Lower lobe of right lung (tissue), 2 donors: ENCODE results near the gene SKP1. TPM values are rescaled to one million over a fixed set of nuclear protein-coding genes. Genes with fewer than 3 reads are reported as not detected.
A peak's percentile ranks its signal among the peaks of the same experiment; 100 is the strongest.

Experiments used
- ATAC-seq, 2 donors: fragments of 200-7000 bp; cut with Tn5 transposase; one replicate each; pipeline ENCODE4 v1.9.1; 2020 to 2022; ENCODE audit warnings: mild to moderate bottlenecking in 2 of 2, moderate library complexity in 2 of 2
- DNase-seq: peaks from one replicate; pipeline ENCODE4 v3.0.0-alpha.2; 2020
- H3K27ac ChIP-seq: fragments of 200-600 bp; one replicate; pipeline ENCODE4 v1.8.0; 2022
- H3K27me3 ChIP-seq: fragments of 200-600 bp; one replicate; pipeline ENCODE4 v1.8.0; 2022; ENCODE audit warnings: low read depth
- H3K36me3 ChIP-seq: fragments of 200-600 bp; one replicate; pipeline ENCODE4 v1.8.0; 2022; ENCODE audit warnings: mild to moderate bottlenecking
- H3K4me1 ChIP-seq: fragments of 200-600 bp; one replicate; pipeline ENCODE4 v1.8.0; 2022
- H3K4me3 ChIP-seq: fragments of 200-600 bp; one replicate; pipeline ENCODE4 v1.8.0; 2022; ENCODE audit warnings: mild to moderate bottlenecking
- H3K9me3 ChIP-seq: fragments of 200-600 bp; one replicate; pipeline ENCODE4 v1.8.0; 2022
- CTCF ChIP-seq: fragments of 200-600 bp; IDR thresholded peaks from one replicate; pipeline ENCODE4 v1.8.0; 2022; ENCODE audit warnings: antibody characterized with exemption, mild to moderate bottlenecking
- intact Hi-C: fragments of 100-400 bp; cut with DNase I; formaldehyde crosslinking; loops from one replicate; pipeline ENCODE4 v1.11.0; 2022
- total RNA-seq: library from RNA; stranded (reverse); fragmentation: NEBNext Ultra II Directional; extraction: Animal tissue kit (Norgen Biotek cat#: 25700); gene quantifications from one replicate; pipeline ENCODE4 v1.2.1, GENCODE V29; 2021
- donor health status: DM: no; HTN: yes; CAD: no; lungs with severe emphysema.

SKP1 gene
- total RNA-seq, 1 donor from 2014 or later = 249 TPM

GRCh38 chr5:134139891-134140469 lies 36.8 kb downstream of the SKP1 start:
- intact Hi-C loops = no loop called here
- H3K27me3 ChIP-seq = no peaks in the 10 kb centered on the region
- H3K36me3 ChIP-seq = peaks cover 77% of the 10 kb centered on the region
- no peaks in the 10 kb centered on the region for H3K9me3 ChIP-seq
- H3K4me1 ChIP-seq = peaks cover 22% of the 10 kb centered on the region
- H3K27ac ChIP-seq = no peak overlapping the region
- DNase-seq (no peak), ATAC-seq (no peak)
- no peak overlapping the region for H3K4me3 ChIP-seq
- TF ChIP-seq CTCF = no peak

GRCh38 chr5:134139377-134139851 lies 37.3 kb downstream of the SKP1 start:
- intact Hi-C loops = no loop called here
- Histone ChIP-seq H3K27me3 (no peaks in the 10 kb centered on the region), H3K4me3 (no peak overlapping the region), H3K36me3 (peaks cover 77% of the 10 kb centered on the region), H3K27ac (no peak overlapping the region), H3K4me1 (peaks cover 22% of the 10 kb centered on the region), H3K9me3 (no peaks in the 10 kb centered on the region)
- TF ChIP-seq CTCF = no peak
- DNase-seq (peak; percentile 23), ATAC-seq (no peak)

DNA sequence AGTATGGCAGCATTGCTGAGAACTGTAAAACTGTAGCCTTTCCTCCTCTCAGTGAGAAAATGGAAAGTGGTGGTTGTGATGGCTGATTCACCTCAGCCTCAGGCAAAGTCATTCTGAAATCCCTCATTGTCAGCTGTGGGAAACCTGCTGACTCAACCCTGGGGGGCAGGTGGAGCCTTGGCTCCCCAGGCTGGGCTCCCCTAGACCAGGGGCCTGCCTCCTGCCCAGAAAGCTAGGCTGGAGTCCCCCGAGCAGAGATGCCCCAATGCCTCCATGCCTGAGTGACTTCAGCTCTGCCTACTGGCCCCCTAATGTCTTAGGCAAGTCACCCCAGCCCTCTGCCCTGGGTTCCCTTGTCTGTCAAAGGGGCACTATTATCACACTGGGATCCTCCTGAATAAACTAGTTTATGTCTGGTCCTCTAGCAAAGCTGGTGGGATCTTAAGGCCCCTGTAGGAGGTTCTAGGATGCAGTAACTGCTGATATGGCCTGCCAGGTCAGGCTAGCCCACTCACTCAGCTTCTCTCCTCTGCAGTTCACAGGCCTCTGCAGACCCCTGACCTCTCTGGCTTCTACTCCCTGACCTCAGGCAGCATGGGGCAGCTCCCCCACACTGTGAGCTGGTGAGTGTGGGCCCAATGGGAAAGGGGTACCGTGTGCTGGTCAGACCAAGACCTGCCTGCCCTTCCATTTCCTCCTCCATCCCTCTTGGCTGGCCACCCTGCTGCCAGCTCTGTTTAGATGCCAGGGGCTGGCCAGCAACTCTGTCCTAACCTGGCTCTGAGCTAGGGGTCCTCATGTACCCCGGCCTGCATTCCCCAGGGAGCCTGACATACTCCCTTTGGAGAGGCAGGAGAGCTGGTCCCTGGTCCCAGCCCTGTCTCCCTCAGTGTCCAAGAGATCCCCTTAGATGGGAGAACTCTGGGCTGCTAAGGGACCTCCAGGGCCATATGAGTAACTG lies 38.1 kb downstream of the SKP1 start:
- Histone ChIP-seq H3K4me1 (peaks cover 22% of the 10 kb centered on the region), H3K9me3 (no peaks in the 10 kb centered on the region), H3K27me3 (no peaks in the 10 kb centered on the region), H3K27ac (peak overlapping the region; percentile 18), H3K36me3 (peaks cover 77% of the 10 kb centered on the region), H3K4me3 (no peak overlapping the region)
- TF ChIP-seq CTCF = no peak
- DNase-seq = peak; percentile 30
- ATAC-seq = no peak
- intact Hi-C loops = no loop called here

DNA sequence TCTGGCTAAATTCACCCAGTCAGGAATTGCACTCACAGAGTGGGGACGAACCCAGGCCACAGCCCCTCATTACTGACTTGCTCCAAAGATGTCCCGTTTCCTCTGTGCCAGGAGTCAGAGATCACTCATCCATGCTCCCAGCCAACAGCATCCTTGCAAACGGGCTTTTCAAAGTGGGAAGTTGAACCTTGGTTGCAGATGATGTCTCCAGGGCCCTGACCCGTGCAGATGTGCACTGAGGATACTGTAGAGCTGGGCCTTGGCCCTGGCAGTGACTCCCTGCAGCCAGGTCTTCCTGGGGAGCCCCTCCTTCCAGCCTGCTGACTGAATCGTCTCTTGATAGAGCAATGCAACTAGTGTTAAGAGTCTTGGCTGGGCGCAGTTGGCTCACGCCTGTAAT lies 40.0 kb downstream of the SKP1 start:
- no peak for TF ChIP-seq CTCF
- Histone ChIP-seq H3K36me3 (peaks cover 63% of the 10 kb centered on the region), H3K27me3 (no peaks in the 10 kb centered on the region), H3K9me3 (no peaks in the 10 kb centered on the region), H3K27ac (no peak overlapping the region), H3K4me3 (no peak overlapping the region), H3K4me1 (peaks cover 29% of the 10 kb centered on the region)
- no peak for ATAC-seq
- intact Hi-C loops = no loop called here
- DNase-seq = peak; percentile 20

DNA sequence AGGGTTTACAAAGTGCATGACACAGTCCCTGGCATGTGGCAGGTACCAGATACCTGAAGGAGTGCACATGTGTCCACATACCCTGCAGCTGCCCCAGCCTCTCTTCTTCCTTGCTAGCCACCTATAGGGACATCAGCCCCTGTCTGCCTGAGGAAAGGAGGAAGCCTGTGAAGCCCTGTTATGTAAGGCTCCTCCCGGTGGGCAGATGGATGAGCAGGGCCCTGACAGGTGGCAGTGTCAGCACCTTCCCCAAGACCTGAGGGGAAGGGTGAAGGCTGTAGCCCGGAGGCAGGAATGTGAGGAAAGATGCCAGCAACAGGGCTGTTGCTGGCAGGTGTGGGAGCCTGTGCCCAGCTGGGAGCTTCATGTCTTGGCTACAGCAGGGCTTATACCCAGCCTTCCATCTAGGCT lies 40.5 kb downstream of the SKP1 start:
- H3K4me1 ChIP-seq = peaks cover 31% of the 10 kb centered on the region
- no peak for TF ChIP-seq CTCF
- intact Hi-C loops = no loop called here

More for the DNA sequence above, 40.5 kb downstream of the SKP1 start:
- Histone ChIP-seq H3K9me3 (no peaks in the 10 kb centered on the region), H3K36me3 (peaks cover 57% of the 10 kb centered on the region), H3K4me3 (no peak overlapping the region), H3K27ac (no peak overlapping the region), H3K27me3 (no peaks in the 10 kb centered on the region)
- ATAC-seq (no peak), DNase-seq (peak; percentile 12)
